ENCODE data around the gene PHF11.

The PHF11 gene

DNA sequence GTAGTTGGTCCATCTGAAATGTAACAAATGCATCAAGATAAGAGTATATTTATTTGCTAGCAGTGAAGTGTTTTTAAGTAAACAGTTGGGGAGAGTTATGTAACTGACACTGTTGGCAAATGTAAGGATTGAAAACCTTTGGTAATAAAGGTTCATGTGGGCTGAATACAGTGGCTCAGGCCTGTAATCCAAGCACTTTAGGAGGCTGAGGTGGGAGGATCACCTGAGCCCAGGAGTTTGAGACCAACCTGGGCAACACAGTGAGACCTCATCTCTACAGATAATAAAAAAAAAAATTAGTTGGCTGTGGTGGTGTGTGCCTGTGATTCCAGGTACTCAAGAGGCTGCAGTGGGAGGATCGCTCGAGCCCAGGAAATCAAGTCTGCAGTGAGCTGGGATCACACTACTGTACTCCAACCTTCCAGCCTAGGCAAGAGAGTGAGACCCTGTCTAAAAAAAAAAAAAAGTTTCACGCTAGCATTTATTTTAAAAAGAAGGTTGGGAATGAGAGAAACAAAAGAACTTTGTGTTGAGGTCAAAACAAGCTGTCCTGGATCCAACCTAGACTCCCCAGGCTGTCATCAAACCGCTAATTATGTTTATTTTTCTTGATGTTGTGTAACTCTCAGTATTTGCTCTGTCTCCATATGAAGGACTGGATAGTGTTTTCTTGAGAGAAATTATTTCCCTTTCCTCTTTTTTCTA is 31.0 kb upstream of the PHF11 start:
- H3K4me3 ChIP-seq (ENCODE audit: control insufficient read depth, low read depth, low read length), result no peak overlapping the region
- TF ChIP-seq, protein P1, sequence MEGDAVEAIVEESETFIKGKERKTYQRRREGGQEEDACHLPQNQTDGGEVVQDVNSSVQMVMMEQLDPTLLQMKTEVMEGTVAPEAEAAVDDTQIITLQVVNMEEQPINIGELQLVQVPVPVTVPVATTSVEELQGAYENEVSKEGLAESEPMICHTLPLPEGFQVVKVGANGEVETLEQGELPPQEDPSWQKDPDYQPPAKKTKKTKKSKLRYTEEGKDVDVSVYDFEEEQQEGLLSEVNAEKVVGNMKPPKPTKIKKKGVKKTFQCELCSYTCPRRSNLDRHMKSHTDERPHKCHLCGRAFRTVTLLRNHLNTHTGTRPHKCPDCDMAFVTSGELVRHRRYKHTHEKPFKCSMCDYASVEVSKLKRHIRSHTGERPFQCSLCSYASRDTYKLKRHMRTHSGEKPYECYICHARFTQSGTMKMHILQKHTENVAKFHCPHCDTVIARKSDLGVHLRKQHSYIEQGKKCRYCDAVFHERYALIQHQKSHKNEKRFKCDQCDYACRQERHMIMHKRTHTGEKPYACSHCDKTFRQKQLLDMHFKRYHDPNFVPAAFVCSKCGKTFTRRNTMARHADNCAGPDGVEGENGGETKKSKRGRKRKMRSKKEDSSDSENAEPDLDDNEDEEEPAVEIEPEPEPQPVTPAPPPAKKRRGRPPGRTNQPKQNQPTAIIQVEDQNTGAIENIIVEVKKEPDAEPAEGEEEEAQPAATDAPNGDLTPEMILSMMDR (conservative IDR thresholded peaks at IDR 0.05; ENCODE audit: control insufficient read depth, insufficient read depth, low read depth, low read length), result no peak
- peak; percentile 40 for DNase-seq (ENCODE audit: low read depth)

GRCh38 chr13:49466292-49466838 is 29.4 kb upstream of the PHF11 start:
- H3K4me3 ChIP-seq (ENCODE audit: control insufficient read depth, low read depth, low read length), result no peak overlapping the region
- DNase-seq (ENCODE audit: low read depth), result no peak
- TF ChIP-seq, protein P1 (conservative IDR thresholded peaks at IDR 0.05; ENCODE audit: control insufficient read depth, insufficient read depth, low read depth, low read length), result no peak

GRCh38 chr13:49472186-49472585 is 23.6 kb upstream of the PHF11 start:
- TF ChIP-seq, protein P1 (conservative IDR thresholded peaks at IDR 0.05; ENCODE audit: control insufficient read depth, insufficient read depth, low read depth, low read length), result no peak
- H3K4me3 ChIP-seq (ENCODE audit: control insufficient read depth, low read depth, low read length), result no peak overlapping the region

DNA sequence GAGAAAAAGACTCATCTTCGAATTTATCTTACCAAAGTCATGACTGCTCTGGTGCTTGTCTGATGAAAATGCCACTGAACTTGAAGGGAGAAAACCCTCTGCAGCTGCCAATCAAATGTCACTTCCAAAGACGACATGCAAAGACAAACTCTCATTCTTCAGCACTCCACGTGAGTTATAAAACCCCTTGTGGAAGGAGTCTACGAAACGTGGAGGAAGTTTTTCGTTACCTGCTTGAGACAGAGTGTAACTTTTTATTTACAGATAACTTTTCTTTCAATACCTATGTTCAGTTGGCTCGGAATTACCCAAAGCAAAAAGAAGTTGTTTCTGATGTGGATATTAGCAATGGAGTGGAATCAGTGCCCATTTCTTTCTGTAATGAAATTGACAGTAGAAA is 19.2 kb upstream of the PHF11 start:
- DNase-seq (ENCODE audit: low read depth), result no peak
- no peak overlapping the region for H3K4me3 ChIP-seq (ENCODE audit: control insufficient read depth, low read depth, low read length)
- TF ChIP-seq, protein P1 (conservative IDR thresholded peaks at IDR 0.05; ENCODE audit: control insufficient read depth, insufficient read depth, low read depth, low read length), result no peak

More at GRCh38 chr13:49472186-49472585, 23.6 kb upstream of the PHF11 start:
- DNase-seq (ENCODE audit: low read depth), result peak; percentile 33

- no peak for DNase-seq (ENCODE audit: low read depth)
- H3K4me3 ChIP-seq (ENCODE audit: control insufficient read depth, low read depth, low read length), result no peak overlapping the region
- TF ChIP-seq, protein P1 (conservative IDR thresholded peaks at IDR 0.05; ENCODE audit: control insufficient read depth, insufficient read depth, low read depth, low read length), result no peak
Observed at GRCh38 chr13:49481788-49482187, 14.0 kb upstream of the PHF11 start.

GRCh38 chr13:49488563-49488962 is 7.2 kb upstream of the PHF11 start:
- TF ChIP-seq, protein P1 (conservative IDR thresholded peaks at IDR 0.05; ENCODE audit: control insufficient read depth, insufficient read depth, low read depth, low read length), result no peak
- no peak for DNase-seq (ENCODE audit: low read depth)
- H3K4me3 ChIP-seq (ENCODE audit: control insufficient read depth, low read depth, low read length), result no peak overlapping the region
